A673 (cell line): ENCODE data around the gene ZP2.

ENCODE experiments used
- CTCF ChIP-seq: fragments of 300-800, 200-600 bp; sonication (generic); conservative IDR thresholded peaks from 2 replicates; pipeline ENCODE4 v1.5.1; 2017; ENCODE audit warnings: low read depth, mild to moderate bottlenecking, antibody characterized with exemption, low read length, moderate library complexity, mixed read lengths
- EZH2 ChIP-seq: fragments of 200-600 bp; sonication (generic); IDR thresholded peaks from 2 replicates; pipeline ENCODE4 v1.6.1; 2017; ENCODE audit warnings: borderline replicate concordance, low read depth, mild to moderate bottlenecking, mixed read lengths, antibody characterized with exemption, low read length; ENCODE audit not compliant: poor library complexity, severe bottlenecking

- TF ChIP-seq CTCF: no peak
- TF ChIP-seq EZH2: no peak
Observed at GRCh38 chr16:21197621-21198020, 13.8 kb downstream of the ZP2 start.
